GM23248 (cell line): ENCODE measurements around the gene MAD2L1. TPM values are rescaled to one million over a fixed set of nuclear protein-coding genes. Genes with fewer than 3 reads are reported as not detected.
A peak's percentile ranks its signal among the peaks of the same experiment; 100 is the strongest.

Experiments
- DNase-seq: peaks from one replicate; pipeline ENCODE4 v3.0.0-alpha.2; 2015
- H2AFZ ChIP-seq: fragments of 200-600 bp; sonication (generic); 2 replicates; pipeline ENCODE4 v1.6.1; 2016; ENCODE audit warnings: antibody characterized with exemption
- H3F3A ChIP-seq: fragments of 200-600 bp; sonication (generic); 2 replicates; pipeline ENCODE4 v1.6.1; 2016; ENCODE audit warnings: mild to moderate bottlenecking, antibody characterized with exemption, mixed run types; ENCODE audit not compliant: insufficient read depth
- H3K27ac ChIP-seq: fragments of 200-600 bp; sonication (generic); 2 replicates; pipeline ENCODE4 v1.5.1; 2016; ENCODE audit warnings: mild to moderate bottlenecking
- H3K27me3 ChIP-seq: fragments of 200-600 bp; sonication (generic); replicated peaks from 2 replicates; pipeline ENCODE4 v1.6.1; 2016; ENCODE audit warnings: mild to moderate bottlenecking; ENCODE audit not compliant: insufficient read depth
- H3K36me3 ChIP-seq: fragments of 200-600 bp; sonication (generic); 2 replicates; pipeline ENCODE4 v1.6.1; 2016; ENCODE audit warnings: low read depth, mild to moderate bottlenecking
- H3K4me1 ChIP-seq: fragments of 200-600 bp; sonication (generic); 2 replicates; pipeline ENCODE4 v1.6.1; 2016; ENCODE audit warnings: mild to moderate bottlenecking; ENCODE audit not compliant: insufficient read depth
- H3K4me2 ChIP-seq: fragments of 200-600 bp; sonication (generic); one replicate; pipeline ENCODE4 v1.6.1; 2016; ENCODE audit warnings: mild to moderate bottlenecking; ENCODE audit not compliant: unreplicated experiment
- H3K4me3 ChIP-seq: fragments of 200-600 bp; sonication (generic); 2 replicates; pipeline ENCODE4 v1.5.1; 2016; ENCODE audit warnings: mild to moderate bottlenecking
- H3K79me2 ChIP-seq: fragments of 200-600 bp; sonication (generic); 2 replicates; pipeline ENCODE4 v1.6.1; 2016; ENCODE audit warnings: mild to moderate bottlenecking; ENCODE audit not compliant: insufficient read depth
- H3K9ac ChIP-seq: fragments of 200-600 bp; sonication (generic); 2 replicates; pipeline ENCODE4 v1.6.1; 2016; ENCODE audit warnings: mild to moderate bottlenecking
- H3K9me2 ChIP-seq: fragments of 200-600 bp; sonication (generic); 2 replicates; pipeline ENCODE4 v1.6.1; 2016; ENCODE audit warnings: mixed run types, mild to moderate bottlenecking, moderate library complexity; ENCODE audit not compliant: insufficient read depth
- H3K9me3 ChIP-seq: fragments of 200-600 bp; sonication (generic); one replicate; pipeline ENCODE4 v1.6.1; 2017; ENCODE audit warnings: low read depth
- H4K20me1 ChIP-seq: fragments of 200-600 bp; sonication (generic); 2 replicates; pipeline ENCODE4 v1.6.0; 2016; ENCODE audit not compliant: insufficient read depth
- EZH2 ChIP-seq: fragments of 200-600 bp; sonication (generic); IDR thresholded peaks from 2 replicates; pipeline ENCODE4 v1.6.1; 2018; ENCODE audit warnings: antibody characterized with exemption, mild to moderate bottlenecking; ENCODE audit not compliant: insufficient read depth, poor library complexity, severe bottlenecking
- EZH2phosphoT487 ChIP-seq: fragments of 200-600 bp; sonication (generic); IDR thresholded peaks from 2 replicates; pipeline ENCODE4 v1.6.1; 2018; ENCODE audit warnings: antibody characterized with exemption, moderate library complexity, mild to moderate bottlenecking, low read depth; ENCODE audit not compliant: insufficient read depth
- WGBS, 2 experiments: methylation state at CpG; one replicate each; pipeline ENCODE4 v1.1.6; 2015 to 2017; ENCODE audit warnings: low lambda C conversion rate in 2 of 2, low coverage in 1 of 2; ENCODE audit errors: missing lambda C conversion rate in 2 of 2; 5-methylcytosine and 5-hydroxymethylcytosine counted together
- in situ Hi-C: fragments of 300-500 bp; cut with MboI; formaldehyde crosslinking; loops from 2 replicates; pipeline ENCODE4 v1.15.0; 2020
- polyA plus RNA-seq: library from polyadenylated mRNA; unstranded; fragments of >200 nt; fragmentation: Nextera tagmentation; extraction: Ambion mirVana; gene quantifications from 2 replicates; pipeline ENCODE4 v1.2.1, GENCODE V29; 2016
- total RNA-seq: library from RNA; depleted of rRNA; stranded (reverse); fragments of >200 nt; shearing (Covaris generic); gene quantifications from 2 replicates; pipeline ENCODE4 v1.2.3, GENCODE V29; 2014

The MAD2L1 gene
- total and polyA plus RNA-seq, 2 experiments from 2014 or later: 31.3 to 40.6 TPM

GRCh38 chr4:120008957-120009356 is 57.7 kb downstream of the MAD2L1 start:
- H3K9ac ChIP-seq: no peak overlapping the region
- H3F3A ChIP-seq: peaks cover 40% of the 10 kb centered on the region
- H3K4me2 ChIP-seq: no peak overlapping the region
- H3K36me3 ChIP-seq: no peaks in the 10 kb centered on the region
- no peaks in the 10 kb centered on the region; the same call in 1 of the 2 replicates for H3K9me2 ChIP-seq
- H3K4me1 ChIP-seq: peaks cover 37% of the 10 kb centered on the region
- TF ChIP-seq EZH2: no peak
- no peak for TF ChIP-seq EZH2phosphoT487
- no peaks in the 10 kb centered on the region for H3K9me3 ChIP-seq
- WGBS, 2 experiments: 56 to 57% methylated on average over 4 of the region's 4 CpGs
- no peaks in the 10 kb centered on the region for H3K27me3 ChIP-seq
- no peak overlapping the region for H3K27ac ChIP-seq
- H4K20me1 ChIP-seq: no peaks in the 10 kb centered on the region
- in situ Hi-C loops: no loop called here
- DNase-seq: no peak
- H3K79me2 ChIP-seq: no peaks in the 10 kb centered on the region
- no peak overlapping the region for H3K4me3 ChIP-seq
- H2AFZ ChIP-seq: no peak overlapping the region

- peak overlapping the region; percentile 53 for H3K4me2 ChIP-seq
- H3F3A ChIP-seq: peaks cover 40% of the 10 kb centered on the region
- TF ChIP-seq EZH2: no peak
- no peak for TF ChIP-seq EZH2phosphoT487
- in situ Hi-C loops: no loop called here
- no peaks in the 10 kb centered on the region for H3K9me3 ChIP-seq
- WGBS, 2 experiments: 30 to 32% methylated on average over 5 of the region's 5 CpGs
- H3K36me3 ChIP-seq: no peaks in the 10 kb centered on the region
- H2AFZ ChIP-seq: no peak overlapping the region
- H4K20me1 ChIP-seq: no peaks in the 10 kb centered on the region
- DNase-seq: peak; percentile 14
- H3K9ac ChIP-seq: no peak overlapping the region
- peak overlapping the region; percentile 65 for H3K27ac ChIP-seq
- H3K9me2 ChIP-seq: no peaks in the 10 kb centered on the region; the same call in 1 of the 2 replicates
- H3K4me3 ChIP-seq: no peak overlapping the region
- H3K79me2 ChIP-seq: no peaks in the 10 kb centered on the region
- H3K4me1 ChIP-seq: peaks cover 37% of the 10 kb centered on the region
- H3K27me3 ChIP-seq: peaks cover 5% of the 10 kb centered on the region
Observed at GRCh38 chr4:120007896-120008436, 58.7 kb downstream of the MAD2L1 start.

GRCh38 chr4:120007191-120007871 is 59.3 kb downstream of the MAD2L1 start:
- no peaks in the 10 kb centered on the region for H3K79me2 ChIP-seq
- H3K4me2 ChIP-seq: peak overlapping the region; percentile 53
- 0 out of 2 replicates have a peak overlapping the region, but pooled peaks have one; percentile 14 for H3K9ac ChIP-seq
- H3K36me3 ChIP-seq: no peaks in the 10 kb centered on the region
- peaks cover 9% of the 10 kb centered on the region for H3K27me3 ChIP-seq
- in situ Hi-C loops: no loop called here
- no peaks in the 10 kb centered on the region; the same call in 1 of the 2 replicates for H3K9me2 ChIP-seq
- H3K4me3 ChIP-seq: peak overlapping the region; percentile 7; the same call in 1 of the 2 replicates
- H3F3A ChIP-seq: peaks cover 40% of the 10 kb centered on the region
- TF ChIP-seq EZH2phosphoT487 (peak; percentile 84), EZH2 (no peak)
- DNase-seq: peak; percentile 88
- peak overlapping the region; percentile 65 for H3K27ac ChIP-seq
- H3K9me3 ChIP-seq: no peaks in the 10 kb centered on the region
- 16 to 22% methylated on average over 5 of the region's 5 CpGs for WGBS, 2 experiments
- peaks cover 37% of the 10 kb centered on the region for H3K4me1 ChIP-seq
- no peak overlapping the region for H2AFZ ChIP-seq
- no peaks in the 10 kb centered on the region for H4K20me1 ChIP-seq
